Activated T-cell treated with anti-CD3 and anti-CD28 coated beads for 24 hours (primary cell): ENCODE results near the gene DHRS12.
A peak's percentile ranks its signal among the peaks of the same experiment; 100 is the strongest.

ENCODE experiments used
- DNase-seq: peaks from one replicate; pipeline ENCODE4 v3.0.0-alpha.2; 2020; ENCODE audit warnings: low read depth

DHRS12 gene

DNA sequence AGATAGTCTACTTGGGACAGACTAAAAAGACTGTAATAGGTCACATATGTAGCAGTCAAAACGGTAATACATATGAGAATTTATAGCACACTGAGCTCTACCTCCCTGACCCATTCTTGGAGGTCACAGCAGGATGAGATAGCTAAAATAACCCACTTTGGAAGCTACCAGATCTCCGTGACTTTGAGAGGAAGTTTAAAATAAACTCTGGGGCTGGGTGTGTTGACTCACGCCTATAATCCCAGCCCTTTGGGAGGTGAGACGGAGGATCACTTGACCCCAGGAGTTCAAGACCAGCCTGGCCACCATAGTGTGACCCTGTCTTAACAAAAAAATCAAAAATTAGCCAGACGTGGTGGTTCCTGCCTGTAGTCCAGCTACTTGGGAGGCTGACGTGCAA is 45.3 kb downstream of the DHRS12 start:
- no peak for DNase-seq

DNA sequence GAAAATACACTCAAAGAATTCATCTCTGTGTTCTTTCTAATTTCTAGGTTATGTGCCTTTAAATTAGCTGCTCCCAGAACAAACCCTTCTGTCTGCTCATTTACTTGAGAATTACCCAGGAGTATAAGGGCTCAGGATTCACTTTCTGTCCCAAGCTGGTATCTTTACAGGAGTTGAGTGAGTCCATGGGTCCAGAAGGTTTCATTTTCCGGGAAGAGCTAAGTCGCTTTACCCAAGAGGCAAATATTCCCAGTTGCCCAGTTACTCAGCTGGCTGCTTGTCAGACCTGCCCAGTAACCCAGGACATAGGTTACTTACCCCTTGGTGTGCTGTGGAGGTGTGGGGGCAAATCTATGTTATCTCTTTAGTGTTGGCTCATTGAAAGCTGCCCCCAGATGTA is 47.3 kb downstream of the DHRS12 start:
- no peak for DNase-seq

DNA sequence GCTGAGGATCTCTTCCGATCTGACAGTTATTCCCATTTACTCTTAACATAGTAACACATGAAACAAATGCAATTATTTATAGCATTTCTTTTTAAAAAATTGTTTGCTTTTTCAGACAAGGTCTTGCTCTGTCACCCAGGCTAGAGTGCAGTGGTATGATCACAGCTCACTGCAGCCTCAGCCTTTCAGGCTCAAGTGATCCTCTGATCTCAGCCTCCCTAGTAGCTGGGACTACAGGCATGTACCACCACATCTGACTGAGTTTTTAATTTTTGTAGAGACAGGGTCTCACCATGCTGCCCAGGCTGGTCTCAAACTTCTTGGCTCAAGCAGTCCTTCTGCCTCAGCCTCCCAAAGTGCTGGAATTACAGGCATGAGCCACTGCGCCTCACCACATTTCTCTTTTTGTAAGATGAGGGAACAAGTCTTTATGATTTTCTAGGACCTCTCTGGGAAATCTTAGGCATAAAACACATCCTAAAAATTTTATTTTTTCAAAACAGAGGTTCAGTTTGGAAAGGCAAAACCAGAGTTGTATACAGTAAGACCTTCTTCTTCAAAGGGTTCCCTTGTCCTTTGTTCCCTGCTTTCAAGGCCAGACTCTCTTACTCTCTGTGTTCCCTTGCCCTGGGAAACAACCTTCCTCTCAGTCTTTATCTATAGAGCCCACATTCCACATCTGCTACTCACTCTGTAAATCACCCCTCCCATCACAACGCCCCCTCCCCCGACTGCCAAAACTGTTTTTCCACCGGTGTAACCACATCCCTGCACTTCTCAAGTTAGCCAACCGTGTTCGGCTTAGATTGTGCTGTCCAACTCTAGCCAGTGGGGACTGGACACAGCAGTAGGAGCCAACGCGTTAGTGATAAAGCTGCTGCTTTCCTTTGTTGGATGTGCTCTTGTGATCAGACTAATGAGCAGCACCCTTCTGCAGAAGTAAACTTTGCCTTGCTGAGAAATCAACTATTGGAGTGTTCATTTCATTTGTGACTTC is 56.2 kb downstream of the DHRS12 start:
- no peak for DNase-seq

GRCh38 chr13:51746802-51747201 is 57.2 kb downstream of the DHRS12 start:
- no peak for DNase-seq

GRCh38 chr13:51745243-51745642 is 58.7 kb downstream of the DHRS12 start:
- no peak for DNase-seq

GRCh38 chr13:51742611-51743010 is 61.4 kb downstream of the DHRS12 start:
- no peak for DNase-seq

- no peak for DNase-seq
These were observed 61.9 kb downstream of the DHRS12 start for GRCh38 chr13:51742031-51742430.

DNA sequence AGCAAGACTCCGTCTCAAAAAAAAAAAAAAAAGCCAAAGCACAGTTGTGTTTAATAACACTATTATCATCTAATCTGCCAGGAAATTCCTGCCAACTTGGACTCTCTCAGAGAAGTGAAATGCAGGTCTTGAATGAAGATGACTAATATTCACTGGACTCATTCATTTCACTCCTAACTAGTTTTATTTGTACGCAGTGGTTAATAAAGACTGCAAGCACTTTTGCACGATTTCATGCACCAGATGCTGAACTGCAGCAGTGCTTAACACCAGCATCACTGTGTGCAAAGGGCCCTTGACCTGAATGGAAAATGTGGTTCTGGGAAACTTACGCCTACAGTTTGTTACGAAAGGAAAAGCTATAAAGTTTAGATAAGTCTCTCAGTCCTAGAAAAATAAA is 63.3 kb downstream of the DHRS12 start:
- DNase-seq = no peak

DNA sequence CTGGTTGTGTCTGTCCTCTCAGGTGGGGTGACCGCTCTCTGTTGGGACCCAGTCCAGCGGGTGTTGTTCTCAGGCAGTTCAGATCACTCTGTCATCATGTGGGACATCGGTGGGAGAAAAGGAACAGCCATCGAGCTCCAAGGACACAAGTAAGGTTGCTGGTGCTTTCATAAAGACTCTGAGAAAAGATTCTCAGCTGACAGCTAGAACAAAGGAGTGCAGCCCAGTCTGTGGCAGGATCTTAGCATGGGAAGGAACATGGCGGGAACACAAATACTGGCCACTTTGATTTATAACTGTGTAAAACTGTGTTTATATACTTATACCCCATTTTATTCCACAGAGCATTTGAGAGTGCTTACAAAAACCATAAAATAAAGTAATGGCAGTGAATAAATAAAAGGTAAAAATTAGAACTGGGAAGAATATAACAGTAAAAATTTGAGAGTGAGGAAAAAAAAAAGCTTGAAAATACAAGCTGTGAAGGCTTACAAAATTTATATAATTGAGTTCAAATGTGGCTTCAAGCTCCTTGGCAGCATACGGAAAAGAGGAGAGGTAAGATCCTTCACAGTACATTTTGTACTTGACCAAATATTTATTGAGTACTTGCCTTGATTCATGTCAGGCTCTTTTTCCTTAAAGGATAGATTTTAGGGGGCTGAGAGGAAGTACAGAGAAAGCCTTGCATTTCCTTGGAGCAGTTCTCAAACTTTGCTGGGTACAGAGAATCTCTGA is 64.8 kb downstream of the DHRS12 start:
- DNase-seq = no peak

DNA sequence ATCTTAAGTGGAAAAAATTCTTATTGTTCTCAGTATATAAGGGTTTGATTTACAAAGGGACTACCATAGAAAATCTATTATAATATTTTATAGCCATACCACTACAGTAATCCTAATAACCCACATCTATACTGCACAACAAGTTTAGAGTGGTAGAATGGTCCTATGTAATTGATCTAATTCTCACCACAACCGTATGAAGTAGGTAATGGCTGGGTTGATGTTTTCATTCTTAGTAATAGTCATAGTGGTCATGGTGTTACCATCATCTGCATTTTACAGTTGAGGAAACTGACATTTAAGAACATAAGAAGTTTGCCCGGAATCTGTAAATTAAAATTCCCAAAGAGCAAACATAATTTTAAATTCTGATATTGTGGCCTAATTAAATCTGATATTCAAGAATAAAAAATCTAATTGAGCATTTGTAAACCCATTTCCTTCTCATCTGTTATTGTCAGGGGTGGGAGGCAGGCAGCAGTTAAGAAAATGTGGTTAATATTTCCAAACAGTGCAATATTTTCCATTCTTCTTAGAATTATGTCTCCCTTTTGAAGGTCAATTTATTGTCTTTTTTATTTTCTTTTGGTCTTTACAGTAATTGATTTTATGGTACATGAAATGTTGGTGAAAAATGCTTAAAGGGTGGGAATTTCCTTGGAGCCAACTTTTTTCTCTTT is 65.6 kb downstream of the DHRS12 start:
- DNase-seq = no peak

- no peak for DNase-seq
These were observed 66.4 kb downstream of the DHRS12 start for GRCh38 chr13:51737609-51738008.

DNA sequence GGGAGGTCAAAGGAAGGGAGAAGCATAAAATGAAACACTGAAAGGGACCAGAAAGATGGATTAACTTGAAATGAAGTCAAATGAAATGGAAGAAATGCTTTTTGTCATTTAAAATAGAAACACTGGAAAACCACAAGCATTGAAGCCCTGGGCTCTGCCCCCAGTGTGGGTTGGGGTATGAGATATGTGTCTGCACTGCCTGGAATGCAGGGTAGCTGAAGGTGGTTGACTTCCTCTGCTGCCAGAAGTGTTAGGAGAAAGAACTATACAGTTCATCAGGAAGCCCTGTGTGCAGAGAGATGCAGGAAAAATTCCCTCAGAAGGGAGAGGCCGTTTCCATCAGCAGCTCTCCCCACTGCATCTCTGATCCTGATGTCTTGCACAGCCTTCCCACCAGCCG is 69.2 kb downstream of the DHRS12 start:
- DNase-seq = no peak

DNA sequence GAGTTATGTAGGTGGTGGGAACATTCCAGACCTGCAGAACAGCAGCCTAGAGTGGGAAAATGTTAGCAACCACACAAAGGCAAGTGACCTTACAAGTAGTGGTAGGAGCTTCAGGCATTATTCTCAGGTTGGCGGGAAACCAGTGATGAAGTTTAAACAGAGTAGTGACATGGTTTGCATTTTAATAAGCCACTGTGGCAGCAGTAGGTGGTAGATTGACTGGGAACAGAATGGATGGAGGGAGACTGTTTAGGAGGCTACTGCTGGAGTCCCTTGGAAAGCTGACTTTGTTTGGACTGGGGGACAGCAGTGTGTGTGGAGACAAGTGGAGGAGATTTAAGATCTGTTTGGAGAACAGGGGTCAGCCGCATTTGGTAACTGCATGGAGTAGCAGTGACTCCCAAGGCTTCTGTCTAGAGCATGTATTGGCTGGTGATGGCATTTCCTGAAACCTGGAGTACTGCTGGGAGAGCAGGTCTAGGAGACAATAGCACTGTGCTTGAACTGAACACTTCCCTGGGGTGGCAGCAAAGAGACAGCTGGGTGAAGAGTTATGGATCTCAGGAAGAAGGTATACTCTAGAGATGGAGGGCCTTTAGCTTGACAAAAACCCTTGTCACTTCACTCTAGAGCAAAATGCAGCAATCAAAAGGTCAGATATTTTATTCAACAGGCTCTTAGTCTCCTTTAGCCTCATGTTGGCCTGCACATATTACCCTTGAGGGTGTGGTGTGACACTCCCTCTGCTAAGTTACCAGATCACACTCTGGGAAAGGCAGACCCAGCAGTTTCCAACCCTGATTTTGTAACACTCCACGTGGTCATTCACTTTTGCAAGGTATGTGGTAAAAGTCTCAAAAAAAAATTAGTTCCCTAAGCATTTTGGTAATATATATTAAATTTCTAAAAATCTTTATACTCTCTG is 70.3 kb downstream of the DHRS12 start:
- no peak for DNase-seq

DNA sequence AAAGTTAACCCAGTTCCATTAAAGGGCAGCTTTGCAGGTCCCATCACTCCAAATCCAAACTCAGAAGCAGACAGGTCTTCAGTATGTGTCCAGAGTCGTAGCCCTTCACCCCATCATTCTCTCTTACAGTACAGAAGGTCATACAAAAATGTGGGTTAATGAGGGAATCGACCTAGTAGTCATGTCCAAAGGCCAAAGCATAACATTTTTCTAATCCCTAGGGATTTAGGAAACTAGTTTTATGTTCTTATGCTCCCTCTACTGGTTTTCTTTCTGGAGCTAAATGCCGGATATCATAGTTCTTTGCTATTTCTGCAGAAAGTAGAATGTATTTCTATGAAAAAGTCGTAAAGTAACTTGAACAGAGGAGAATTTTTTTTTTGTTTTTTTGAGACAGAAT is 72.2 kb downstream of the DHRS12 start:
- no peak for DNase-seq

- DNase-seq = no peak
These were observed 73.0 kb downstream of the DHRS12 start for GRCh38 chr13:51730927-51731326.

- peak; percentile 12 for DNase-seq
These were observed 74.0 kb downstream of the DHRS12 start for GRCh38 chr13:51729866-51730553.

- DNase-seq = no peak
These were observed 75.0 kb downstream of the DHRS12 start for GRCh38 chr13:51728972-51729371.

DNA sequence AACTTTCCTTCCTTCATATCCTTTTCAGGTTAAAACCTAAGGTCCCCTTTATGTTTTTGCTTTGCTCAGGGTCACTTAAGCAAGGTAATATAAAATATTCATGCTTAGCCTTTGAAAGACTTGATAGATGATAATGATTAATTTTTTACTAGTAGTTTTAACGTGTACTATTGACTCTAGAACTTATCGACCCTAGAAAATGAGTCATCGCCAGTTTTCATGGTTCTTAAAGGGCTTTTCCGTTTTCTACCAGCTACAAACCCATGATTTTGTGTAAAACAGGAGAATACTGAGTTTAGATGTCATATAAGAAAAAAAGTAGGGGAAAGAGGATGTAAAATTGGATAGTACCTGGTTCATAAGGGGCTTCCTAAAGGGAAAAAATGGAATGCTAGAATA is 75.7 kb downstream of the DHRS12 start:
- no peak for DNase-seq

- no peak for DNase-seq
These were observed 76.2 kb downstream of the DHRS12 start for GRCh38 chr13:51727634-51728274.

DNA sequence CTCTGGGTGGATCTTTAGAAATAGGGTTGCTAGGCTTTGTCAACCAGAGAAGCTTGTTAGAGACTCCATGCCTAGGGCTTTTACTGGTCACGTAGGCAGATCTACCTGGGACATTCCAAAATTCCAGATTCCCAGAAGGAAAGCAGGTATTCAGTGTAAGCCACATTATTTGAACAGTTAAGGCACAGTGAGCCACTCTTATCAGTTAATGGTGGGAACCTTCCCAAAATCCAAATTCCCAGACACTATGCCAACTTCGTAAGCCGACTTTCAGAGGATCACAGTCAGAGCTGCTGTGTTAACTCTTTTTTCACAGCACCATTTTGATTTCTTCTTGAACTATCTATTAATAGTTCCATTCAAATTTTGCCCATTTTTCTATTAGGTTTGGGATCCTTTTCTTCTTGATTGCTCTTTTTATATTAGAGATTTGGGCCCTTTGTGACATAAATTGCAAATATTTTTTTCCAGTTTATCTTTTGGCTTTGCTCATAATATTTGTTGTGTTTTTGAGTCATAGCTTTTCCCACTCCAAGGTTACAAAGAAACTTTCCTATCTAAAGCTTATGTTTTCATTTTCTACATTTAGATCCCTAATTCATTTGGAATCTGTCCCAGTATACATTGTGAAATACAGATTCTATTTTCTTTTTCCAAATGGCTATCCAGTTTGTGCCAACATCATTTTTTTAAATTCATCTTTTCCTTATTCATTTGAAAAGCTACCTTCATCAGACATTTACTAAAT is 77.3 kb downstream of the DHRS12 start:
- DNase-seq = no peak
